HG02852 (cell line): ENCODE measurements around the gene SLC41A2.
"Not testable (repeated sequence)": the region's sequence is repeated elsewhere in the genome, so short reads cannot be mapped to it uniquely, and the experiment has no call there.

Source experiments
- ATAC-seq: cut with Tn5 transposase; IDR thresholded peaks from one replicate; pipeline ENCODE4 v1.9.1; 2021; ENCODE audit warnings: mild to moderate bottlenecking, moderate library complexity; ENCODE audit not compliant: unreplicated experiment

SLC41A2 gene

DNA sequence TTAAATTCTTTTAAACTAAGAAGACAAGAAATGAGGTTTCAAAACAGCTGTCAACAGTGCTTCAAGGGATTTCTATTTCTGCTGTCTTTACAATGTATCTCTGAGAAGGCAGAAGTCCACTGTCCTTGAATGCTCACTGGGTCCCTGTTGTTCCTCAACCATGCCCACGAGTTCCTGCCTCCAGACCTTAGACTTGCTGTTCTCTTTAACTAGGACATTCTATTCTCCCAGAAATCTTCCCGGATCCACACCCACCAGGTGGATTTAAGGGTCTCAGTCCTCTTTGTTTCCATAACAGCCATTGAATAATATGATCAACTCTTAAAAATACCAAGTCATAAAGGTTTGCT is 6.7 kb upstream of the SLC41A2 start:
- ATAC-seq = no peak

DNA sequence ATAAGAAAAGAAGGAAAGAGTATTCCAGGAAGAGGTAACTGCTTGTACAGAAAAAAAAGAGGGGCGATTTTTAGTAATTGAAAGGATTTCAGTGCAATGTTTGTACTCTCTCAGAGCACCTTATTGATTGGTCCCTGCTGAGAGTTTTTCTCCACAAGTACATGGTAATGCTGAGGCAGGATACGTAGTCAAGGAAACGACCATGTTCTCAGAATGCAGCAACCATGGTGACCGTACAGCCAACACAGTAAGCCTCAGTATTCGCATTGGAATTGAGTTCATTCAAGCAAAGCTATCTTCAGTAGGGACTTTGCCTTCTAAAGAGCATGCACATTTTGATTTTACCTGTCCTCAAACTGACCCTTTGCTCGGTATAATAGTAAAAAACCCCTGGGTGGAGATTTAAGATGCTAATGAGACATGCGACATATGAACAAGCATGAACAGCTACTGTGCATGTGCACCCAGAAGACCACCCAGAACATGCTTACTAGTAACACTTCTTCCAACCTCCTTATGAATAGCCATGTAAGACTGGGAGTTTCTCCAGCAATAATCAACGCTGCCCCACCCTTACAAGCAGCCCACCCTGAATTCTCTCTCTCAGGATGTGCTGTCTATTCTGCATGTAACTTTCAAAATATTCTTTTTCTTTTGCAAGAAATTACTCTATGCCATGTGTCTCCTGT is 6.2 kb upstream of the SLC41A2 start:
- ATAC-seq = no peak

- no peak for ATAC-seq
Observed at GRCh38 chr12:104963757-104964156, 5.7 kb upstream of the SLC41A2 start.

- ATAC-seq = no peak
Observed at GRCh38 chr12:104960464-104960863, 2.4 kb upstream of the SLC41A2 start.

DNA sequence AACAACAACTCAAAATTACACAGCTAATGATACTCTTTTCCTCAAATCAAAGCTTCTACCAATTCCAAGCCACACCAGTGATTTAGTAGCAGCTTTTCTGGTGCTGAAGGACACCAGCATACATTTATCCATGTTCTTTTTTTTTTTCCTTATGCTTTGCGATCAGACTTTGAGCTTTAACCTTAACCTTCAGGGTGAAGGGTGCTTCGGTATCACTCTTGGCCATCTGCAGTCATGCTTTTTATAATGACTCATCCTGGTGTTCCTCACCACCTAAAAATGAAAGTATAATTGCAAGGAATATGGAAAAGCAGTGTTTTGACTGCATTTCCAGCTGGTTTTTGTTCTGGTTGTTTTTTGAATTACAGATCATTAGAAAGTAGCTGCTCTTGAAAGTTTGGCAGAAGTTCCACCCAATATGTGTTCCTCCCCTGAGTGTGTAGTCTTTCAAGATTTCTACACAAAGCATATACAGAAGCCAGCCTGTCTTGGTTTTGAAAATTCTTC is 1.3 kb upstream of the SLC41A2 start:
- no peak for ATAC-seq

GRCh38 chr12:104958805-104959334 is 780 bp upstream of the SLC41A2 start:
- ATAC-seq = no peak

DNA sequence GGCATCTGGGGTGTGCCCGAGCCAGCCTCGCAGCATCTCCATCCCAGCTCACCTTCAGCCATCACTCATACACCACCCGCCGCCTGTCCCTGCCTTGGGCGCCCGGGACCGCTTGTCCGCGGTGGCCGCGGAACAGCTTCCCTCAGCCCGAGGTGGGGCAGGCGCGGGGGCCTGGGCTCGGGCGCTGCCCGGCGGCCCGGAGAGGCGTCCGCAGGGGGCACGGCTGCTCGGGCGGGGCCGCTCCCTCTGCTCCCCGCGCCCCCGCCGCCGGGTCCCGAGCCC is 430 bp downstream of the SLC41A2 start:
- ATAC-seq = peak; percentile 30

GRCh38 chr12:104956870-104957718 is 996 bp downstream of the SLC41A2 start:
- ATAC-seq = no peak

- no peak for ATAC-seq
Observed at GRCh38 chr12:104955703-104956102, 2.4 kb downstream of the SLC41A2 start.

DNA sequence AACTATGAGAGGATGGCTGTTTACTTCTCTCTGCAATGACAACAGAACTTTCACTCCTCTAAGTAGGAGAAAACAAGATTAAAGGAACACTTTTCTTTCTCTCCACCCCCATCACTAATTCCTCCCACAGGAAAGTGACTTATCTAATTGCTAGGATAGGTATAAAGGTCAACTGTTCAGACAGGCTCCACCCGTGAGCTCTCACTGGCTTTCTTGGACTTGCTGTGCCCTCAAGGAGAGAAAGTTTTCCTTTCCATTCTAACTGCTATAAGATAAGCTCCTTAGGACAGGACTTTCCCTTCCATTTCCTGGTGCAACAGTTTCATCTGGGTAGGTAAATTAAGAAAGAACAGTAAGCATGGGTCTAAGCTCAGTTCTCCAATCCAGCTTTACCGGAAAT is 4.8 kb downstream of the SLC41A2 start:
- no peak for ATAC-seq

DNA sequence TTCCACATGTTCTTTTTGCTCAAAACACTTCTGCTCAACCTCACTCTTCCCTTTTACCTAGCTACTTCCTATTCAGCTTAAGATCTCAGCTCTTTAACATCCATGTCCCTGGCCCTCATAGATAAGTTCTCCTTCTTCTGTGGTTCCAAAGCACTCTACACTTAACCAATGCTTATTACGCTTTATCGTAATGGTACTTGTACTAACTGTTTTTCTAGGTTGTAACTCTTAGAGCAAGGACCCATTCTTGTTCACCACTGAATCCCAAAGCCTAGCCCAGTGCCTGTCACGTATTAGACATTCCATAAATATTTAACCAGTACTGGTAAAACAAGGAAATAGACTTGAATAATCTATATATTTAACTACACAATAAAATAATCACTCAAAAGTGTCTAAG is 5.3 kb downstream of the SLC41A2 start:
- no peak for ATAC-seq

- no peak for ATAC-seq
Observed at GRCh38 chr12:104951759-104952509, 6.2 kb downstream of the SLC41A2 start.

DNA sequence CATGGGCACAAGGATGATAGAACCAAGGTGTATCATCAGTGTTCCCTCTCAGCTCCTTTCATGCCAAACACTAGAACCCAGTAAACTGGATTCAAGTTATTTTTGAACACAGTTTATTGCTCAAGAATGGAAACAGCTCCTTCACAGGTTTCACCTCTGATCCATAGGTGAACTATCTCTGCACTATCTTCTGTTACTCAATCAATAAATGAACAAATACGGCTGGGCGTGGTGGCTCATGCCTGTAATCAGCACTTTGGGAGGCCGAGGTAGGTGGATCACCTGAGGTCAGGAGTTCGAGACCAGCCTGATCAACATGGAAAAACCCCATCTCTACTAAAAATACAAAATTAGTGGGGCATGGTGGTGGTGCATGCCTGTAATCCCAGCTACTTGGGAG is 9.4 kb downstream of the SLC41A2 start:
- not testable (repeated sequence) for ATAC-seq

- no peak for ATAC-seq
Observed at GRCh38 chr12:104944252-104944651, 13.8 kb downstream of the SLC41A2 start.

DNA sequence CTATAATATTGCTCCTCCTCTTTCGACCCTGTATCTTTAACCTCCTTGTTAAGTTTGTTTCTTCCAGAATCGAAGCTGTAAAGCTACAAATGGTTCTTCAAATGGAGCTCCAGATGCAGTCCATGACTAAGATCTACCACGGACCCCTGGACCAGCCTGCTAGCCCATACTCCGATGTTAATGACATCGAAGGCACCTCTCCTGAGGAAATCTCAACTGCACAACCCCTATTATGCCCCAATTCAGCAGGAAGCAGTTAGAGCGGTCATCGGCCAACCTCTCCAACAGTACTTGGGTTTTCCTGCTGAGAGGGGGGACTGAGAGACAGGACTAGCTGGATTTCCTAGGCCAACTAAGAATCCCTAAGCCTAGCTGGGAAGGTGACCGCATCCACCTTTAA is 14.7 kb downstream of the SLC41A2 start:
- ATAC-seq = not testable (repeated sequence)

DNA sequence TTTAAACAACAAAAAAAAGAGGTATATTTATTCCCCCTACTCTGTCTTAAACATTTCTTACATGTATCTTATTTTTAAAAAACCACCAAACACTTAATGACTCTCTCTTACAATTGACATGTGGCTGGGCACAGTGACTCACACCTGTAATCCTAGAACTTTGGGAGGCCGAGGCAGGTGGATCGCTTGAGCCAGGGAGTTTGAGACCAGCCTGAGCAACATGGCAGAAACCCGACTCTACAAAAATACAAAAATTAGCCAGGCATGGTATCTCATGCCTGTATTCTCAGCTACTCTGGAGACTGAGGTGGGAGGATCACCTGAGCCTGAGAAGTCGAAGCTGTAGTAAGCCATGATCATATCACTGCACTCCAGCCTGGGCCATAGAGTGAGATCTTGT is 16.0 kb downstream of the SLC41A2 start:
- ATAC-seq = no peak

- ATAC-seq = no peak
Observed at GRCh38 chr12:104941454-104941853, 16.6 kb downstream of the SLC41A2 start.

DNA sequence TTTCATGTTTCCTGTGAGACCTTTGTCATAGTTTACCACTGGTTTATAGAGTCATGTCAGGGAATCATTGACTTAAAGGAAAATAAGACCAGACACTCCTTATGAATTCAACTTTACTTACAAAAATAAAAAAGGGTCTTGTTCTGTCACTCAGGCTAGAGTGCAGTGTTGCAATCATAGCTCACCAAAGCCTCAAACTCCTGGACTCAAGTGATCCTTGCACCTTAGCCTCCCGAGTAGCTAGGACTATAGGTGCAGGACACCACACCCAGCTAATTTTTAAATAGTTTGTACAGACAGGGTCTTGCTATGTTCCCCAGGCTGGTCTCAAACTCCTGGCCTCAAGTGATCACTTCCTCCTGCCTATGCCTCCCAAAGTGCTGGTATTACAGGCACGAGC is 19.0 kb downstream of the SLC41A2 start:
- no peak for ATAC-seq

DNA sequence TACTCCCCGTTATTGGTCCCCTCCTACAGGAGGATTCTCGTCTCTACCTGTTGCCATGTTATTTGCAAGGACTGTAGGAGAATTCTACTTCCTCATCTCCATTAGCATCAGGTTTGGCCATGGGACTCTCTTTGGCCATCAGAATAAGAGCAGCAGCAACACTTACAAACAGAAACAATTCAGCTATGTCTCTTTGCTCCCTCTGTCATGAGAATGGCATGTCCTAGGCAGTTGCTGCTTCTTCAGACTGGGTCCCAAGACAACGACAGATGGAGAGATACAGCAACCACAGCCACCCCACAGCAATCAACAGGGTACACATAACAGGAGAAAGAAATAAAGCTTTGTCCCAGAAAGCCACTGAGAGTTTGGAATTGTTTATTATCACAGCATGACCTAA is 19.7 kb downstream of the SLC41A2 start:
- ATAC-seq = no peak

DNA sequence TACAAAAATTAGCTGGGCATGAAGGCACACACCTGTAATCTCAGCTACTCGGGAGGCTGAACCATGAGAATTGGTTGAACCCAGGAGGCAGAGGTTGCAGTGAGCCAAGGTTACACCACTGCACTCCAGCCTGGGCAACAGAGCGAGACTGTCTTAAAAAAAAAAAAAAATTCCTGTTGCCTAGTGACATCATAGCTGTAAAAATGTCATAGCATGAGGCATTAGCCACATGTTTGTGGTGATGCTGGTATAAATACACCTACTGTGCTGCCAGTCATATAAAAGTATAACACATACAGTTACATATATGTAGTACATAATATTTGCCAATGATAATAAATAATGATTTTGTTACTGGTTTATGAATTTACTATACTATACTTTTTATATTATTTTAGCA is 22.2 kb downstream of the SLC41A2 start:
- no peak for ATAC-seq

DNA sequence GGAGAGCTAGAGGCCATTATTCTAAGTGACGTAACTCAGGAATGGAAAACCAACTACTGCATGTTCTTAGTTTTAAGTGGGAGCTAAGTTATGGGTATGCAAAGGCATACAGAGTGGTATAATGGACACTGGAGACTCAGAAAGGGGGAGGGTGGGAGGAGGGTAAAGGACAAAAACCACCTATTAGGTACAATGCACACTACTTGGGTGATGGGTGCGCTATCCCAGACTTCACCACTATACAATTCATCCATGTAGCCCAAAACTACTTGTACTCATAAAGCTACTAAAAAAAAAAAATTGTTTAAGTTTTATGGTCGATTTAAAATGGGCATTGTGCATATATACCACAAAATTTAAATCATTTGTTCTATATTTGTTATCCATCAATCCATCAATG is 24.3 kb downstream of the SLC41A2 start:
- no peak for ATAC-seq

- no peak for ATAC-seq
Observed at GRCh38 chr12:104933128-104933527, 25.0 kb downstream of the SLC41A2 start.
